HG02588 (cell line): ENCODE measurements around the gene FAM90A1.
"Not testable (repeated sequence)": the region's sequence is repeated elsewhere in the genome, so short reads cannot be mapped to it uniquely, and the experiment has no call there.

Experiments used
- ATAC-seq: cut with Tn5 transposase; IDR thresholded peaks from one replicate; pipeline ENCODE4 v1.9.1; 2021; ENCODE audit warnings: mild to moderate bottlenecking, moderate library complexity; ENCODE audit not compliant: unreplicated experiment

Gene FAM90A1

GRCh38 chr12:8233935-8234495 is 6.6 kb upstream of the FAM90A1 start:
- ATAC-seq = not testable (repeated sequence)

DNA sequence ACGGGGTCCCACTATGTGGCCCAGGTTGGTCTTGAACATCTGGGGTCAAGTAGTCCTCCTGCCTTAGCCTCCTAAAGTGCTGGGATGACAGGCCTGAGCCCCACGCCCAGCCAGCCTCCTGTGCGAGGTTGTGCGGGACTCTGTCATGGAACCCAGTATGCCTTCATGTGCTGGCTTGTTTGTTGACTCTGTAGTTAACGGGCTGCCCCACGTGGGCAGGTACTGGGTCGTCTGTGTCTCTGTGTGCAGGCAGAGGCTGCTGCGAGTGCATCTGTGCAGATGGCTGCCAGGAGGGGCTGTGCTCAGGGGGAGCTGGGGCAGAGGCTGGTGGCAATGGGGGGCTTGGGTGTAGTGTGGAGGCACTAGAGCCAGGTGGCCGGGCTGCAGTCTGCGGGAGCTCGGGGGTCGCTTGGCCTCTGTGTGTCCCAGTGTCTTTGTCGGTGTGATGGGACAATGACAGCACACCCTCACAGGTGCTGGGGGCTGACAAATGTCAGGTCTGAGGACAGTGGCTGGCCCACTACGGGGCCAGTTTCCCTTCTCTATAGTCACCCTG is 6.0 kb upstream of the FAM90A1 start:
- ATAC-seq = not testable (repeated sequence)

- ATAC-seq = not testable (repeated sequence)
Measured at GRCh38 chr12:8231666-8232608, 4.5 kb upstream of the FAM90A1 start.

DNA sequence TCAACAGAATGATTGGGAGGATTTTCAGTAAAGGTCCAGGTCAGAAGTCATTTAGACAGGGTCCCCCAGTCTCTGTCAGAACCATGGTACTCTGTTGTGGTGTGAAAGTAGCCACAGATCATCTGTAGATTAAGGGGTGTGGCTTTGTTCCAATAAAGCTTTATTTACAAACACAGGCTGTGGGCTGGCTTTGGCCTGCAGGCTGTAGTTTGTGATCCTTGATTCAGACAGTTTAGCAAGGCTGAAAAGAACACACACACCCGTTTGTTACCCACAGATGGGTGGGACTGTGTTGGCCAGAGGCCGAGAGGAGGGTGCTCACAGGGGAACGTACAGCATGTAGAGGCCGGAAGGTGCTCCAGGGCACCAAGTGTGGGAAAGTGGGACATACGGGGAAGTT is 3.6 kb upstream of the FAM90A1 start:
- not testable (repeated sequence) for ATAC-seq

- not testable (repeated sequence) for ATAC-seq
Measured at GRCh38 chr12:8229486-8229885, 2.1 kb upstream of the FAM90A1 start.

DNA sequence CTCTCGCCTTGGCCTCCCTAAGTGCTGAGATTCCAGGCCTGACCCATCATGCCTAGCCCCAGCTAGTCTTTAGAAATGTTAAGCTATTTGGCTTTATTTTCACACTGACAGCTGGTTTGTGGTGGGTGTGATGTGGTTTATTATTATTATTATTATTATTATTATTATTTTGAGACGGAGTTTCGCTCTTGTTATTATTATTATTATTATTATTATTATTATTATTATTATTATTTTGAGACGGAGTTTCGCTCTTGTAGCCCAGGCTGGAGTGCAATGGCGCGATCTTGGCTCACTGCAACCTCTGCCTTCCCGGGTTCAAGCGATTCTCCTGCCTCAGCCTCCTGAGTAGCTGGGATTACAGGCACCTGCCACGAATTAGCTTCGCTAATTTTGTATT is 1.2 kb upstream of the FAM90A1 start:
- ATAC-seq = not testable (repeated sequence)

- ATAC-seq = not testable (repeated sequence)
Measured at GRCh38 chr12:8227732-8228077, 287 bp upstream of the FAM90A1 start.

- ATAC-seq = no peak
Measured at GRCh38 chr12:8226355-8226754, 1.1 kb downstream of the FAM90A1 start.

DNA sequence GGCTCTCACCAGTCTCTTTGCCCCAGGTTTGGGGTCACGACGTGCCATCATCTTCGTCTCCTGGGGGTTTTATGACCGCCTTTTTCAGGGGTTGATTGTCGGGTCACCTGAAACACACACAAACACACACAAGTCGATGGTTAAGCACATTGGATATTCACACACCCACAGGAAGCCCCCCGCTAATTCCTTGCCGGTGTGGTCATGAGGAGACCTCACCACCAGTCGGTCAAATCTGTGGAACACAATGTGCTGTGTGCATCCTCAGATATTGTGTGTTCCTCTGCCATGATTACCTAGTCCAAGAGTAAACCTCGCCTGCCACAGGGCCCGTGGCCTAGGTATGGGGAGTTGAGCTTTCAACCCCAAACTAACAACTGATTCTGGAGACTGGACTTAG is 2.6 kb downstream of the FAM90A1 start:
- ATAC-seq = not testable (repeated sequence)

DNA sequence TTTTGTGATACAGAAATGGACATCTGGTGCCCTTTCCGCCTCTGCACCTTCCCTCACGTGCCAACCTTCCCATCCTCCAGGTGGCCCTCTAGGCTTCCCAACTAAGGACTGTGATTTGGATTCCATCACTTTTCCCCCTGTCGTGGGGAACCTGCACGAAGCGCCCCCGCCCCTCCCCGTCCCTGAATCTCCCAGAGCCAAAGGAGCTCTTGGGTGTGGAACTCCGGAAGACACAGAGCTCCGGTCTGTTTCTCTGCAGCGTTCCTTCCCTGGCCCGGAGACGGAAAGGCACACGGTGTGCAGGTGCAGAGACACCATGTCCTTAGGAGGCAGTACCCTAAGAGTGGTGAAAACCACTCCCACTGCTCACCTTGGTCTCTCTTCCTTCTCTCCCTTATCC is 3.8 kb downstream of the FAM90A1 start:
- ATAC-seq = not testable (repeated sequence)

- not testable (repeated sequence) for ATAC-seq
Measured at GRCh38 chr12:8222303-8222702, 5.1 kb downstream of the FAM90A1 start.

DNA sequence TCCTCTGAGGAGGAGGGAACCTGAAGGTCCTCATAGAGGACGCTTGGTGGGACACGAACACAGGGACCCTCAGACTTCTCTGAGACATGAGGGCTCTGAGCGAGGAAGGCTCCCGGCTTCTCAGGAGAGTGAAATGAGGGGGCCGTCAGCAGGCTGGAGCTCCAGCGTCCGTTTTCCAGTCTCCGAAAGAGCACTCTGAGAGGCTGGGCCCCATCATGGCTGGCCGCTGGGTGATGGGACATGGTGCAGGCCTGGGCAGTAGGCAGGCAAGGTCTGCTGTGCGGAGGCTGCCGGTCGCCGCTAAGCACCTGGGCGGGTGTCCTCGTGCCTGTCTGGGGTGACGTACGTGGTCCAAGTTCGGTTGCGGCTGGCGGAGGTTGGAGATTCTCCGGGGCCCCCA is 5.6 kb downstream of the FAM90A1 start:
- not testable (repeated sequence) for ATAC-seq

- ATAC-seq = not testable (repeated sequence)
Measured at GRCh38 chr12:8221375-8221774, 6.0 kb downstream of the FAM90A1 start.

- ATAC-seq = not testable (repeated sequence)
Measured at GRCh38 chr12:8218711-8219382, 8.6 kb downstream of the FAM90A1 start.

- not testable (repeated sequence) for ATAC-seq
Measured at GRCh38 chr12:8197685-8198308, 29.6 kb downstream of the FAM90A1 start.

DNA sequence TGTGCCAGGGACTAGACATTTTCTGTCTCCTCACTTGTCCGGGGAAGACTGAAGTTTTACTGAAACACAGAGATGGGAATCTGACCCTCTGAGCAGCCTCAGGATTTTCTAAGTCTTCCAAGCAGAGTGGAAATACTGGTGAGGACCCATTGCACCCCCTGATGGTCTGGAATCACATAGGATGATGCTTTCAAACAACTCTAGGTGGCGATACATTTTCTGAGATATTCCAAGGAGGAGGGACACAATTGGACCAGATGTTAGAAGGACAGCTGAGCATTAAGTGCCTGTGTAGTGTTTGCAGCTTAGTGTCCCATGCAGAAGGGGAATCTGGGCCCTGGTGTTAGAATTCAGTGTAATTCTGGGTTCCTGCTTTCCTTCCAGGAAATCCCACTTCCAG is 39.3 kb downstream of the FAM90A1 start:
- ATAC-seq = not testable (repeated sequence)

GRCh38 chr12:8184206-8184605 is 43.2 kb downstream of the FAM90A1 start:
- not testable (repeated sequence) for ATAC-seq

GRCh38 chr12:8183346-8183745 is 44.1 kb downstream of the FAM90A1 start:
- not testable (repeated sequence) for ATAC-seq

DNA sequence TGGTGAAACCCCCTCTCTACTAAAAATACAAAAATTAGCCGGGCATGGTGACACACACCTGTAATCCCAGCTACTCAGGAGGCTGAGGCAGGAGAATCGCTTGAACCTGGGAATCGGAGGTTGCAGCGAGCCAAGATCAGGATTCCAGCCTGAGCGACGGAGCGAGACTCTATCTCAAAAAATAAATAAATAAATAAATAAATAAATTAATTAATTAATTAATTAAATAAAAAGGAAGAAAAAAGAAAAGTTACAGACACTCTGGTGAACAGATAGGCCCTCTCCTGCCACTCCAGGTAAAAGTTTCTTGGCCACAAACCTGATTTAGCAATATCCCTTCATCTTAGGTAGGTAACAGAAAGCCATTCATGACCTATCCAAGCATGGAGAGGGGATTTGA is 44.5 kb downstream of the FAM90A1 start:
- ATAC-seq = not testable (repeated sequence)

DNA sequence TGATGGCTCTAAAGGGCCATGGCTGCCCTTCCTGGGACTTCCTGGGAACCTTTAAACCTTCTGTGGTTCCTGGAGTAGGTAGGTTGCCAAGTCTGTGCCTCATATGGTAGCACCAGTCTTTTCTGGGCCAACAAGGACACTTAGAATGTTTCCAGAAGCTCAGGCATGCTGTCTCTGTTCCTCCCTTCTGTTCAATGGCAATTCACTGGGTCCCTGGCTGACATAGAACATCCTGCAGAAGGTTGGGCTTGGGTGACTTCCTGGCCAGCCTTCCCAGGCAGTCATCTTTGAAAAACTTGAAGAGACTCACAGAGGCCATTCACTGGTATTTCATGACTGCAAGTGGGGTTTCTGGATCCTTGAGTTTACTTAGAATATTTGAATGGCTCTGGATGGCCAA is 46.1 kb downstream of the FAM90A1 start:
- not testable (repeated sequence) for ATAC-seq
